Prostate gland (tissue), 2 donors: ENCODE results near the gene CADPS2. TPM values are rescaled to one million over a fixed set of nuclear protein-coding genes. Genes with fewer than 3 reads are reported as not detected.

Source experiments
- DNase-seq: peaks from one replicate; pipeline ENCODE4 v3.0.0-alpha.2; 2019; ENCODE audit warnings: low spot score
- H3K27ac ChIP-seq, 2 donors: fragments of 200-600 bp; sonication (generic); 2 replicates each; pipeline ENCODE4 v1.5.1; 2017 to 2019
- H3K27me3 ChIP-seq: fragments of 200-600 bp; sonication (generic); replicated peaks from 2 replicates; pipeline ENCODE4 v1.5.1; 2019; ENCODE audit not compliant: insufficient read depth
- H3K36me3 ChIP-seq, 2 donors: fragments of 200-600 bp; sonication (generic); 1 replicate in 1 of 2; 2 replicates in 1 of 2; pipeline versions ENCODE4 v1.5.1 to v1.8.1; 2017 to 2019
- H3K4me1 ChIP-seq: fragments of 200-600 bp; sonication (generic); replicated peaks from 2 replicates; pipeline ENCODE4 v1.5.1; 2019
- H3K4me3 ChIP-seq, 2 donors: fragments of 200-600 bp; sonication (generic); 2 replicates each; pipeline ENCODE4 v1.5.1; 2017 to 2019
- H3K9me3 ChIP-seq: fragments of 200-600 bp; sonication (generic); 2 replicates; pipeline ENCODE4 v1.5.1; 2017
- CTCF ChIP-seq, 4 experiments: fragments of 200-600 bp in 2 of 4; fragments of 450-650 bp in 2 of 4; sonication (generic) in 2 of 4; IDR thresholded peaks; 1 replicate in 3 of 4; 2 replicates in 1 of 4; pipeline ENCODE4 v1.5.1; 2016 to 2019; ENCODE audit warnings: antibody characterized with exemption in 4 of 4, mild to moderate bottlenecking in 2 of 4, moderate library complexity in 2 of 4
- POLR2A ChIP-seq: fragments of 450-650 bp; IDR thresholded peaks from one replicate; pipeline ENCODE4 v1.6.1; 2016; ENCODE audit warnings: antibody characterized with exemption, mild to moderate bottlenecking
- POLR2AphosphoS5 ChIP-seq: sonication (generic); formaldehyde crosslinking; IDR thresholded peaks from one replicate; pipeline ENCODE4 v1.6.1; 2017; ENCODE audit warnings: antibody characterized with exemption
- WGBS: methylation state at CpG from one replicate; pipeline ENCODE4 v1.1.5; 2018; 5-methylcytosine and 5-hydroxymethylcytosine counted together
- intact Hi-C: fragments of 100-400 bp; cut with DNase I; formaldehyde crosslinking; loops from one replicate; pipeline ENCODE4 v1.14.2; 2022
- total RNA-seq, 2 donors: library from RNA; depleted of rRNA; stranded (reverse); fragments of >200 nt; gene quantifications; one replicate each; pipeline ENCODE4 v1.1.0, GENCODE V29; 2016

The CADPS2 gene
- total RNA-seq, 2 donors from 2014 or later, result 22.2 to 50.4 TPM

- DNase-seq, result no peak
- TF ChIP-seq POLR2A (no peak), POLR2AphosphoS5 (no peak), CTCF (IDR thresholded peaks at IDR 0.05) (no peak)
- WGBS, result 78% methylated on average over 3 of the region's 3 CpGs
- intact Hi-C loops, result no loop called here
- Histone ChIP-seq H3K27me3 (no peaks in the 10 kb centered on the region), H3K27ac (no peak overlapping the region), H3K4me3 (no peak overlapping the region), H3K4me1 (no peaks in the 10 kb centered on the region), H3K36me3 (no peaks in the 10 kb centered on the region), H3K9me3 (no peaks in the 10 kb centered on the region)
Observed at GRCh38 chr7:122790132-122790531, 96.1 kb downstream of the CADPS2 start.

- WGBS, result 45% methylated on average over 1 of the region's 1 CpG
- H3K9me3 ChIP-seq, result no peaks in the 10 kb centered on the region
- H3K4me3 ChIP-seq, result no peak overlapping the region
- no peak for TF ChIP-seq CTCF (IDR thresholded peaks at IDR 0.05)
- no peak for TF ChIP-seq POLR2AphosphoS5
- TF ChIP-seq POLR2A, result no peak
- no peaks in the 10 kb centered on the region for H3K36me3 ChIP-seq
- DNase-seq, result no peak
- no peaks in the 10 kb centered on the region for H3K4me1 ChIP-seq
- H3K27me3 ChIP-seq, result no peaks in the 10 kb centered on the region
- H3K27ac ChIP-seq, result no peak overlapping the region
- intact Hi-C loops, result no loop called here
Observed at GRCh38 chr7:122789156-122789555, 97.1 kb downstream of the CADPS2 start.

- 56% methylated on average over 4 of the region's 4 CpGs for WGBS
- intact Hi-C loops, result no loop called here
- Histone ChIP-seq H3K4me1 (no peaks in the 10 kb centered on the region), H3K36me3 (no peaks in the 10 kb centered on the region), H3K4me3 (no peak overlapping the region), H3K27me3 (no peaks in the 10 kb centered on the region), H3K27ac (no peak overlapping the region), H3K9me3 (no peaks in the 10 kb centered on the region)
- no peak for TF ChIP-seq CTCF (IDR thresholded peaks at IDR 0.05)
- TF ChIP-seq POLR2AphosphoS5, result no peak
- no peak for TF ChIP-seq POLR2A
- DNase-seq, result no peak
Observed at GRCh38 chr7:122770686-122771335, 115.4 kb downstream of the CADPS2 start.

- H3K36me3 ChIP-seq, result no peaks in the 10 kb centered on the region
- no peak for TF ChIP-seq CTCF (IDR thresholded peaks at IDR 0.05)
- no peak for TF ChIP-seq POLR2AphosphoS5
- no peak for TF ChIP-seq POLR2A
Observed at GRCh38 chr7:122768827-122769226, 117.4 kb downstream of the CADPS2 start.

GRCh38 chr7:122767339-122767738, 118.9 kb downstream of the CADPS2 start:
- Histone ChIP-seq H3K9me3 (no peaks in the 10 kb centered on the region), H3K27me3 (no peaks in the 10 kb centered on the region), H3K36me3 (no peaks in the 10 kb centered on the region), H3K4me1 (no peaks in the 10 kb centered on the region), H3K4me3 (no peak overlapping the region), H3K27ac (no peak overlapping the region)
- DNase-seq, result no peak
- intact Hi-C loops, result no loop called here
- 84% methylated on average over 3 of the region's 3 CpGs for WGBS
- TF ChIP-seq CTCF (IDR thresholded peaks at IDR 0.05) (no peak), POLR2AphosphoS5 (no peak), POLR2A (no peak)

More at GRCh38 chr7:122768827-122769226, 117.4 kb downstream of the CADPS2 start:
- Histone ChIP-seq H3K4me1 (no peaks in the 10 kb centered on the region), H3K27ac (no peak overlapping the region), H3K27me3 (no peaks in the 10 kb centered on the region), H3K9me3 (no peaks in the 10 kb centered on the region), H3K4me3 (no peak overlapping the region)
- DNase-seq, result no peak
- intact Hi-C loops, result no loop called here
- WGBS, result 87% methylated on average over 3 of the region's 3 CpGs
